AG09309 (cell line): ENCODE measurements around the gene SPOCK2.

ENCODE experiments used
- DNase-seq: peaks from one replicate; pipeline ENCODE4 v3.0.0-alpha.2; 2010; ENCODE audit warnings: low read depth
- H3K4me3 ChIP-seq: 2 replicates; pipeline ENCODE4 v1.5.1; 2011; ENCODE audit warnings: mild to moderate bottlenecking, low read depth, low read length, moderate library complexity; ENCODE audit not compliant: control insufficient read depth
- CTCF ChIP-seq: IDR thresholded peaks from 2 replicates; pipeline ENCODE4 v1.5.1; 2011; ENCODE audit warnings: mild to moderate bottlenecking, low read depth, low read length, inconsistent platforms; ENCODE audit not compliant: insufficient read depth, control insufficient read depth; ENCODE audit errors: missing control alignments

The SPOCK2 gene

GRCh38 chr10:72048450-72049124 is 39.8 kb downstream of the SPOCK2 start:
- H3K4me3 ChIP-seq, result no peak overlapping the region
- peak; percentile 99 for TF ChIP-seq CTCF
- DNase-seq, result peak; percentile 63

GRCh38 chr10:72045586-72045985 is 42.8 kb downstream of the SPOCK2 start:
- TF ChIP-seq CTCF, result no peak
- DNase-seq, result no peak
- H3K4me3 ChIP-seq, result no peak overlapping the region

- DNase-seq, result no peak
- peak; percentile 40 for TF ChIP-seq CTCF
- no peak overlapping the region for H3K4me3 ChIP-seq
Observed at GRCh38 chr10:72044417-72045041, 43.8 kb downstream of the SPOCK2 start.

- H3K4me3 ChIP-seq, result no peak overlapping the region
- no peak for TF ChIP-seq CTCF
- DNase-seq, result no peak
Observed at GRCh38 chr10:72043016-72043834, 45.1 kb downstream of the SPOCK2 start.

- DNase-seq, result no peak
- no peak for TF ChIP-seq CTCF
- no peak overlapping the region for H3K4me3 ChIP-seq
Observed at GRCh38 chr10:72041491-72041890, 46.9 kb downstream of the SPOCK2 start.

- DNase-seq, result no peak
- no peak for TF ChIP-seq CTCF
- H3K4me3 ChIP-seq, result no peak overlapping the region
Observed at GRCh38 chr10:72039377-72039776, 49.0 kb downstream of the SPOCK2 start.
